Measurements from ENCODE around the gene ZNF641.

ZNF641 gene

GRCh38 chr12:48350249-48351021 lies at the start of gene ZNF641:
Gene ZNF641, minus strand, starts transcription at chr12:48350919. Its CDS starts 2,829 bp downstream, at chr12:48348090.
- peak; percentile 47 for DNase-seq (ENCODE audit: low read depth)

GRCh38 chr12:48390026-48390425 lies 39.3 kb upstream of the ZNF641 start:
- no peak for DNase-seq (ENCODE audit: low read depth)

- DNase-seq (ENCODE audit: low read depth) = no peak
These were observed 38.7 kb upstream of the ZNF641 start for GRCh38 chr12:48389409-48389808.

- no peak for DNase-seq (ENCODE audit: low read depth)
These were observed 38.2 kb upstream of the ZNF641 start for GRCh38 chr12:48388938-48389337.

DNA sequence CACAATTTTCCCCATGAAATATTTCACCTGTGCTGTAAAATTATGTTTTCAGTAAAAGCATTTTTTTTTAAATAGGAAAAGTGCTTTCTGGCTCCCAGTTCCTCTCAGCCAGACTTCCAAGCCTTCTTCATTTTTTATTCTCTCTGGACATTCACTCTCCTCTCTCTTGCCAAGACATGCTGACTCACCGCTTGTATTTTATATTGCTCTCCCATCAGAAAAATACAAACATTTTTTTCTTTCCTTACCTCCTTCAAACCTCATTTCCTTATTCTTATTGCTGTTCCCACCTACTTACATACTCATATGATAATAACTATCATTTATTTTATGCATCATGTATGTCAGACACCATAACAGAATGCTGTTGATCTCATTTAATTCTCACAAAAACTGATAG lies 37.7 kb upstream of the ZNF641 start:
- no peak for DNase-seq (ENCODE audit: low read depth)

GRCh38 chr12:48380596-48380995 lies 29.9 kb upstream of the ZNF641 start:
- no peak for DNase-seq (ENCODE audit: low read depth)

DNA sequence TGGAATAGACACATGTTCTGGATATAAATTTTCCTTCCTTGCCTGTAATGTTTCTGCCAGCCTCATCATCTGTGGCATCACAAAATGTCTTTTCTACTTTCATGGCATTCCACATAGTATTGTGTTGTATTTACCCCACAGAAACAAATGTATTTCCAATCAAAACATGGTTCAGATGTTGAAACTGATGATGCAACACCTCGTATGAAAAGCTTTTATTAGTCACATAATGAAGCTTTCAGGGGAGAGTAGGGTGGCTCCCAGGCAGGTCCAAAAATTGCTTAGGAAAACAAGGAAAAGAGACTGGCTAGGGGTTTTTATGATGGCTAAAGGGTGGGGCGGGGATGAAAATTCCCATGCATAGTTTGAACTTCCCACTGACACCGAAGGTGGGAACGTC lies 29.1 kb upstream of the ZNF641 start:
- DNase-seq (ENCODE audit: low read depth) = no peak

GRCh38 chr12:48377646-48378045 lies 26.9 kb upstream of the ZNF641 start:
- no peak for DNase-seq (ENCODE audit: low read depth)

- DNase-seq (ENCODE audit: low read depth) = no peak
These were observed 23.4 kb upstream of the ZNF641 start for GRCh38 chr12:48374164-48374563.

GRCh38 chr12:48366131-48366530 lies 15.4 kb upstream of the ZNF641 start:
- DNase-seq (ENCODE audit: low read depth) = no peak

DNA sequence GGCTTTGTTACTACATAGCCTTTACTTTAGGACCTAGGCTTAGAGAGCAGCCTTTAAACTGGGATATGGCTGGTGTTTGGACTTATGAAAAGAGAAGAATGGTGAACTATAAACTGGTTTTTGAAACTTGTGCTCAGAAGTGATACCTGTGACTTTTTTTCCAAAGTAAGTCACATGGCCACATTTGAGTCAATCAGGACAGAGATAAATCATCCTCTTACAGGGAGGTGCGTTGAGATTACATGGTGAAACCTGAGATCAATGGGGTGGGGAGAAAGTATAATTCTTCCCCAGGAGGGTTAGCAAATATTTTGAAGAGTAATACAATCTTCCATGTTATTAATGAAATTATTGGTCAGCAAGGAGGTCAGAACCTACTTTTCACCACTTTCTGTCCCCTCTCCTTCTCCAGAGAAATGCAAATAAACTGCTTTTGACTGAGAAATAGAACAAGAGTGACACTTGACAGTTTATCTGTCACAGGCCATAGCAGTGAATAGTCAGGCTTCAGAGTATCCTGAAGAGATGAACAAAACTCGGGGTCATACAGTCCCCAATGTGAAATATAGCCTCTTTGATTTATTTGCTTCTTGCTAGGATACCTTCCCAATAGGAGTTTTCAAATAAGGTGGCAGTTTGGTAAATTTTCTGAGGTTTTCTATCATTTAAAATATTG lies 11.1 kb upstream of the ZNF641 start:
- no peak for DNase-seq (ENCODE audit: low read depth)

DNA sequence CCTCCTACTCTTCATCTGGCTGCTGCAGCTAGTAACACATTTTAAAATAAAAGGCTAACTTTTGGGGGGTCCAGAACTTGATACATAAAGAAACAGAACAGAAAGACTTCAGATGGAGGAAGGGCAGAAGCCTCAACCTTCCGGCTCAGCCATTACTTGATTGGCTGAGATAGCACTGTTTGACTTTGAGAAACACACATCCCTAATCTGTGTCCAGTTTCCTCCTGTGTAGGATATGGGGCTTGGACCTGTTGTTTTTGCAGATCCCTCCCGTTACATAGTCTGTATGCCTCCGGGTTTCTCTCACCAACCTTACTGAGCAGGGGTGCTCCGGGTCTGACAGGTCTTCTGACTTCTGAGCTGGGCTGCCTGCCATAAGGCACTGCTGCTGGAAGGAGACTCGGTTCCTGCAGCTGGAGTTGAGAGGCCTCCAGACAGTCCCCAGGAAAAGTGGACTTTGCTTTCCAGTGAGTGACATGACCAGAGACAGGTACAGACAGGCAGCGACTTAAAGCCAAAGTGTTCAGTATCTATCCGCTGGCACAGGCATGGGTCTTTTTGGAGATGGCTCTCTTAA lies 8.3 kb upstream of the ZNF641 start:
- DNase-seq (ENCODE audit: low read depth) = no peak

GRCh38 chr12:48356041-48356768 lies 5.5 kb upstream of the ZNF641 start:
- DNase-seq (ENCODE audit: low read depth) = no peak

- DNase-seq (ENCODE audit: low read depth) = no peak
These were observed 1.5 kb upstream of the ZNF641 start for GRCh38 chr12:48352157-48352760.

DNA sequence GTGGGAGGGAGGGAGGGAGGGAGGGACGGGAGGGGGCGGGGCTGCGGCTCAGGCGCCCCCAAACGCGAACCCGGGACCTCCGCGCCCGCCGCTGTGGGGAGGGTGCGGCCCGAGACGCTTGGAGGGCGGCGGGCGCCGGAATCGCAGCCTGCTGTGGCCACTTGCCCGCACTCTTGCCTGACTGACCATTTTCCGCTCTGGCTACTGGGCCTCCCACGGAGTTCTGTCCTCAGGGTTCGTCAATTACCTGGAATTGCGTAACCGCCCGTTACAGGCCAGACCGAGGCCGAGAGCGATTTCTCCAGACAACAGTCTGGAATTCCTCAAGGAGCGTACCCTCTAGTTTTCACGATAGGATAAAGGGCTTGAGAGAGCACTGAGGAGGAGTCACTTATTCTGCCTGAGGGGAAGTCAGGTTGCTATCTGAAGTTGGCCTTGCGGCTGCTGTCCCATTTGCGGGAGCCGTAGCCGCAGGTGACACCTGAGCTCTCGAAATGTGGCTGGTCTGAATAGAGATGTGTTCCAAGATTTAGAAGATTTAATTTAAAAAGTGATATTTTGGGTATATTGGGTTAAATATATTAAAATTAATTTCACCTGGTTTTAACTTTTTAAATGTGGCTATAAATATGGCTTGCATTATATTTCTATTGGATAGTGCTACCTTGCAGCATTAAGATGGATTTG lies 446 bp upstream of the ZNF641 start:
- no peak for DNase-seq (ENCODE audit: low read depth)

- no peak for DNase-seq (ENCODE audit: low read depth)
These were observed 1.2 kb downstream of the ZNF641 start for GRCh38 chr12:48349471-48349870.

- DNase-seq (ENCODE audit: low read depth) = no peak
These were observed 7.7 kb downstream of the ZNF641 start for GRCh38 chr12:48342980-48343379.

DNA sequence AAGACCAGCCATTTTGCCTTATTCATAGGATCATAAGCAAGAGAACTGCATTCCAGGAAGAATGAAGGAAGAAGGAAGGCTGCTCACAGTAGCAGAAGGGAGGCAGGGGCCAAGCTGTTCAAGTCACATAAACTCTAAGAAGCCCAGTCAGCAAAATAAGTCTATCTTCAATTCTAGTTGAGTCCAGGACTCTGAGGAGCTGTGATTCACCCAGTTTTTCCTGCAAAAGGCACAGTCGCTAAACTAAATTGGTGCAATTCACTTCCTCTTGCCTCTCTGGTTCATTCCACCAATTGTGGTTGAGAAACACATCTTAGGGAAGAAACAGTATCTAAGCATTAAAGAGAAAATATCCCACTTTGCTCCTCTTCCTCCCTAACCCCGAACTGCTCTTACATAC lies 9.8 kb downstream of the ZNF641 start:
- DNase-seq (ENCODE audit: low read depth) = no peak

DNA sequence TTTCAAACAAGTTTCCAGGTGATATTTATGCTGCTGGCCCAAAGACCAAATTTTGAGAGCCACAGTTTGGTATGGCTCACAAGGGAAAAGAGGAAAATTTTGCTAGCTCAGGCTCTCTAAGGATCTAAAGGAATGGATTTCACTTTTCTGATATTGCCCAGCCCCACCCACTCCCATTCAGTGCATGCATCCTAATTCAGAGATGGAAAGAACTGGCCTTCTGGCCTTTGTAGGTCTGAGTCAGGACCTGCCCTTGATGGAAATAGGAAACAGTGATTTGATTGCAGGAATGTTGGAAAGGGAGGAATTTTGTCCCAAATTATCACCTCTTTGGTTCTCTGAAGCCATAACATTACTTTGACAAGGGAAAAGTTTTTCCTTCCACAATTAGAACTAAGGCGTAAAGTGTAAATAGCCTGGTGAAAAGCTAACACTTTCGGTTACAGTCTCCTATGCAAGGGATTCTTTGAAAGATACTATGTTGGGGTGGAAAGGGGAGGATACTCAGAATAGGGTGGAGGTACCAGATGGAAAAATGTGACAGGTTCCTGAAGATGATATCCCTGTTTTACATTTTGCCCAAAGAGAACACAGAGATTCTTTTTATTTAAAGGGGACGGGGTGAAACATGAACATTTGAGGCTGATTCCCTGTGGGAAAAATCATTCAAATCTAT lies 11.1 kb downstream of the ZNF641 start:
- no peak for DNase-seq (ENCODE audit: low read depth)

DNA sequence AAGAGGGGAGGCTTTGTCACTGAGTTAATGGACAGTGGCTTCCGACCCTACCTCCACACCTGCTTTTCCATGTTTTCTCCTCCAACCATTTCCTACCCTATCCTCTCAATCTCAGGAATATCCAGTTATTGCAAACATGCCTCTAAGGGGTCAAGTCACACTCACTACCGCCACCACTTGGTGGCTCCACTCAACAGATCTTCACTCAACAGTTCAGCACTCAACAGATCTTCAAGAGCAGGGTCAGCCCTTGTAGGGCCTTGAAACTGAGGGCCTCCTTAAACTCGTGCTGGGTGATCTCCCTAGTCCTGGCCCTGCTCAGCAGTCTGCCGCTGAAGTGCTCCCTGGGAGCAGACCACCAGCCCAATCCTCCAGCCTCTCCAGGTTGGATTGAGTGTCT lies 14.2 kb downstream of the ZNF641 start:
- DNase-seq (ENCODE audit: low read depth) = no peak

GRCh38 chr12:48336061-48336460 lies 14.7 kb downstream of the ZNF641 start:
- no peak for DNase-seq (ENCODE audit: low read depth)
